Fibroblast of mammary gland (primary cell): ENCODE results near the gene FMN1.

Source experiments
- DNase-seq: peaks from one replicate; pipeline ENCODE4 v3.0.0-alpha.2; 2010; ENCODE audit warnings: low read depth
- H3K4me3 ChIP-seq: 2 replicates; pipeline ENCODE4 v1.5.1; 2011; ENCODE audit warnings: low read depth, mild to moderate bottlenecking, low read length, moderate library complexity; ENCODE audit not compliant: control insufficient read depth
- CTCF ChIP-seq: conservative IDR thresholded peaks from 2 replicates; pipeline ENCODE4 v1.5.1; 2011; ENCODE audit warnings: low read depth, low read length, inconsistent platforms; ENCODE audit not compliant: control insufficient read depth, insufficient read depth

The FMN1 gene

DNA sequence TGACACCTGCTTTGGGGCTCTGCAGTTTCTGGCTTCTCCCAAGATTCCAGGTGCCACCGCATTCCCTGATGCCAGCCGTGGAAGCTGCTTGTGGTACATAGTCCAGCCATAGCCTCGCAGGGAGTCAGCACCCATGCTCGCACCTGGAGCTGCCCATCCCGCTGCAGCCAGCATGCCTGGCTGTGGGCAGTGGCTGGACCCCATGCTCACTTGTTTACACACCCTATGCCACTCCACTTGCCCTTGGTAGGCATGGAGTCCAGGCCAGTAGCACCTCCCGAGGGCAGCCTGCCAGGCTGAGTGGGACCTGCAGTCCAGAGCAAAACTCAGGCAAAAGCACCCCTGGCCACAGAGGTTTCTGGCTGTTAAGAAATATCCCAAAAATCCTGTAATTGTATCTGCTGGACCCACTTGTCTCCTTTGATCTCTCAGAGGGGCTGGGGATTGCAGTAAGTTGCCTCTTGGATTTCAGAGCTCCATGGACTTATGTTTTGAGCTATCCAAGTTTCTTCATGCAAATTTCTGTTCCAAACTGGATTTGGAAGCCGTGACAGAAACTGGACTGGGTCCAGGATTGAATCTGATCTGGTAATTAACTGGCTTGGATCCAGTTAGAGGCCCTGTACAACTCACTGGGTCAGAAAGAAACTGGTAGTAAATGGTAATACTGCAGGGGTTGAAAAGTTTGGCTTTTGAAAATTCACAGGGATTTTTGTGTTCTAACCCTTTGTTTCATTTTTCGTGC lies 149.3 kb downstream of the FMN1 start:
- no peak for TF ChIP-seq CTCF
- no peak overlapping the region for H3K4me3 ChIP-seq
- DNase-seq: peak; percentile 33

DNA sequence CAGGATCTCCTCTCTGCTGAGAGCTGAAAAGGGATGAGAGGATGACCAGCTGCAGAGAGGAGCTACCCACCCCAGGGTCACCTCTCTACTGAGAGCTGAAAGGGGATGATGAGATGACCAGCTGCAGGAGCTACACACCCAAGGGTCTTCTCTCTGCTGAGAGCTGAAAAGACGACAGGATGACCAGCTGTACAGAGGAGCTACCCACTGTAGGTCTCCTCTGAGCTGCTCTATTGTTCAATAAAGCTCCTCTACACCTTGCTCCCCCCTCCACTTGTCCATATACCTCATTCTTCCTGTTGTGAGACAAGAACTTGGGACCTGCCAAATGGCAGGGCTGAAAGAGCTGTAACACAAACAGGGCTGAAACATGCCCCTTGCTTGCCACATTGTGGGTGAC lies 149.9 kb downstream of the FMN1 start:
- no peak for DNase-seq
- no peak overlapping the region for H3K4me3 ChIP-seq
- no peak for TF ChIP-seq CTCF

GRCh38 chr15:33043636-33044035 lies 150.9 kb downstream of the FMN1 start:
- H3K4me3 ChIP-seq: no peak overlapping the region
- TF ChIP-seq CTCF: no peak
- no peak for DNase-seq

DNA sequence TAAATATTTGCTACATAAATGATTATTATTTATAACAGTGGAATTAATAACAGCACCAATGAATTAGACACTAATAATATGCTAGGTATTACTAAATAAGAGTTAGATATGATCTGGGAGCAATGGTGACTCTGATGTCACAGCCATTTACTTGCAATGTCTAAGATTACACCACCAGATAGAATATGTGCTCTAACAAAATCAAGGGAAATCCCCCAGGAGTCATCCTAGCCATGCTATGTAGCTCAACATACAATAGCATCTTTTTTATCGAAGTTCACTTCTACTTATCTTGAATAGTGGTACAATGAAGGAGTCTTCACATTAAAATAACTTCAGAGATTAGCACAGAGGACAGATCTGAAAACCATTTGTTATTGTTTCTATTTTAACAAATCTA lies 154.0 kb downstream of the FMN1 start:
- DNase-seq: no peak
- TF ChIP-seq CTCF: no peak

DNA sequence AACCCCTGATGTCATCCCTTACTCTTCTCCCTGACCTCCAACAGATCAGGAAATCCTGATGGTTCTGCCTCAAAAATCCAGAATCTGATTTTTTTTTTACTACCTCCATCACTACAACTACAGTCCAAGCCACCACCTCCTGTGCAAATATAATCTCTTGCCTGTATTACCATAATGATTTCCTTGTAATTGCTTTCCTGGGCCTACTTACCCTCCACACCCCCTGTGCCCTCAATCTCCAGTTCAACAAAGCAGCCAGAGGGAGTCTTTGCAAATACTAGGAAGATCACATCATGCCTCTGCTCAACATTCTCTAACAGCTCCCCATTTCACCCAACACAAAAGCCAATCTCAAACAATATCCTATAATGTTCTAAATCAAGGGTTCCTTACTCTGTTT lies 159.9 kb downstream of the FMN1 start:
- TF ChIP-seq CTCF: no peak

More for the DNA sequence above, 154.0 kb downstream of the FMN1 start:
- no peak overlapping the region for H3K4me3 ChIP-seq

GRCh38 chr15:33032053-33032452 lies 162.5 kb downstream of the FMN1 start:
- no peak for TF ChIP-seq CTCF
- no peak overlapping the region for H3K4me3 ChIP-seq
- DNase-seq: peak; percentile 62

More for the DNA sequence above, 159.9 kb downstream of the FMN1 start:
- no peak overlapping the region for H3K4me3 ChIP-seq
- no peak for DNase-seq
